Spleen (tissue), 11 donors: ENCODE results near the gene FHIP1A. TPM values are rescaled to one million over a fixed set of nuclear protein-coding genes. Genes with fewer than 3 reads are reported as not detected.

Experiments used
- DNase-seq: peaks from one replicate; pipeline ENCODE4 v3.0.0-alpha.2; 2020
- H3K27ac ChIP-seq, 8 donors: fragments of 200-600 bp; sonication (generic) in 7 of 8; 1 replicate in 4 of 8; 2 replicates in 4 of 8; pipeline versions ENCODE4 v1.5.0 to v1.8.0; 2016 to 2021; ENCODE audit warnings: inconsistent platforms in 4 of 8, mild to moderate bottlenecking in 4 of 8, moderate library complexity in 1 of 8
- H3K27me3 ChIP-seq, 7 donors: fragments of 200-600 bp; sonication (generic) in 6 of 7; replicated peaks in 1 of 7; 1 replicate in 4 of 7; 2 replicates in 3 of 7; pipeline versions ENCODE4 v1.5.0 to v1.8.0; 2016 to 2021; ENCODE audit warnings: inconsistent platforms in 3 of 7, mild to moderate bottlenecking in 1 of 7
- H3K36me3 ChIP-seq, 6 donors: fragments of 200-600 bp; sonication (generic) in 5 of 6; 1 replicate in 4 of 6; 2 replicates in 2 of 6; pipeline versions ENCODE4 v1.5.0 to v1.8.0; 2016 to 2021; ENCODE audit warnings: inconsistent platforms in 2 of 6
- H3K4me1 ChIP-seq, 6 donors: fragments of 200-600 bp; sonication (generic) in 5 of 6; 1 replicate in 3 of 6; 2 replicates in 3 of 6; pipeline versions ENCODE4 v1.5.0 to v1.8.0; 2016 to 2021; ENCODE audit warnings: inconsistent platforms in 3 of 6
- H3K4me3 ChIP-seq, 8 donors: fragments of 200-600 bp; sonication (generic) in 7 of 8; 1 replicate in 4 of 8; 2 replicates in 4 of 8; pipeline versions ENCODE4 v1.5.0 to v1.8.0; 2016 to 2021; ENCODE audit warnings: inconsistent platforms in 4 of 8, mild to moderate bottlenecking in 4 of 8, moderate library complexity in 2 of 8
- H3K9me3 ChIP-seq, 8 donors: fragments of 200-600 bp; sonication (generic) in 7 of 8; 1 replicate in 4 of 8; 2 replicates in 4 of 8; pipeline versions ENCODE4 v1.5.0 to v1.8.0; 2016 to 2021; ENCODE audit warnings: inconsistent platforms in 4 of 8
- POLR2A ChIP-seq, 3 donors: fragments of 450-650 bp; IDR thresholded peaks; one replicate each; pipeline ENCODE4 v1.5.1; 2017; ENCODE audit warnings: antibody characterized with exemption in 3 of 3, mild to moderate bottlenecking in 1 of 3
- POLR2AphosphoS5 ChIP-seq, 3 donors: sonication (generic); formaldehyde crosslinking; IDR thresholded peaks; one replicate each; pipeline ENCODE4 v1.5.1; 2017; ENCODE audit warnings: antibody characterized with exemption in 3 of 3
- WGBS, 5 donors: extraction: QIAGEN DNeasy Blood & Tissue Kit in 3 of 5; methylation state at CpG; one replicate each; pipeline versions ENCODE4 v1.1.5 to v1.1.7; 2013 to 2018; 5-methylcytosine and 5-hydroxymethylcytosine counted together
- intact Hi-C: fragments of 100-400 bp; cut with DNase I; formaldehyde crosslinking; loops from one replicate; pipeline ENCODE4 v1.15.0; 2023; ENCODE audit warnings: low total_unique reads
- polyA plus RNA-seq, 3 donors: library from polyadenylated mRNA; stranded (reverse); fragments of 200-250 nt; gene quantifications; one replicate each; pipeline ENCODE4 v1.2.1, GENCODE V29; 2013
- total RNA-seq, 7 donors: library from RNA; depleted of rRNA in 3 of 7; stranded (reverse); fragments of >200 nt in 3 of 7; fragmentation: NEBNext Ultra II Directional in 4 of 7; extraction: Animal tissue kit (Norgen Biotek cat#: 25700) in 4 of 7; gene quantifications; one replicate each; pipeline versions ENCODE4 v1.1.0 to v1.2.1, GENCODE V29; 2016 to 2021
- TF ChIP-seq, protein P1 (sequence below), 11 experiments: fragments of 200-600 bp in 7 of 11; fragments of 450-650 bp in 4 of 11; sonication (generic) in 4 of 11; IDR thresholded peaks in 8 of 11; conservative IDR thresholded peaks in 3 of 11; 1 replicate in 7 of 11; 2 replicates in 4 of 11; pipeline versions ENCODE4 v1.4.0 to v1.8.0; 2016 to 2021; ENCODE audit warnings: antibody characterized with exemption in 11 of 11, inconsistent platforms in 4 of 11, mild to moderate bottlenecking in 1 of 11
- donor health status: healthy with polysubstance abuse.
- donor health status: DM: no; HTN: no; CAD: no; lungs with moderate emphysema.
- donor health status: DM: no; HTN: no; CAD: no.
- donor health status: Bipolar disorder and iron deficiency.
- donor health status: healthy.
- donor health status: DM: no; HTN: no; CAD: no.
- donor health status: DM: yes; HTN: yes; CAD: no.

Gene FHIP1A
- total and polyA plus RNA-seq, 10 donors: 0.07 to 4.8 (median 1.9) TPM; not detected in 1

DNA sequence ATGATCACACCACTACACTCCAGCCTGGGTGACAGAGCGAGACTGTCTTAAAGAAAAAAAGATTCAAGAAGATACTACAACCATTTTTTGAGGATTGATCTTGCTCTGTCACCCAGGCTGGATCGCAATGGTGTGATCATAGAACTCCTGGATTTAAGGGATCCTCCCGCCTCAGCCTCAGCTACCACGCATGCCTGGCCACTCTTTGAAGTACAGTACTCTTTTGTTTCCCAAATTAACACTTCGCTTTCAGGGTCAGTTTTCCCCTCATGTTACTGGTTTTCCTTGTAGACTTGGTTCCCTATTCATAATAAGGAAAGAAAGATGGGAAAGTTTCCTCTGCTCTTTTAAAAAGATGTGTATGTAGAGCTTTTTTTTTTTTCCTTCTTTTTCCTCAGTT, 34.3 kb downstream of the FHIP1A start:
- intact Hi-C loops: no loop called here
- no peaks in the 10 kb centered on the region for H3K9me3 ChIP-seq
- H3K4me3 ChIP-seq: no peak overlapping the region
- no peaks in the 10 kb centered on the region for H3K4me1 ChIP-seq
- H3K27ac ChIP-seq: no peak overlapping the region
- no peak for TF ChIP-seq POLR2AphosphoS5 (IDR thresholded peaks at IDR 0.05)
- no peak for TF ChIP-seq POLR2A (IDR thresholded peaks at IDR 0.05)
- TF ChIP-seq, protein P1, sequence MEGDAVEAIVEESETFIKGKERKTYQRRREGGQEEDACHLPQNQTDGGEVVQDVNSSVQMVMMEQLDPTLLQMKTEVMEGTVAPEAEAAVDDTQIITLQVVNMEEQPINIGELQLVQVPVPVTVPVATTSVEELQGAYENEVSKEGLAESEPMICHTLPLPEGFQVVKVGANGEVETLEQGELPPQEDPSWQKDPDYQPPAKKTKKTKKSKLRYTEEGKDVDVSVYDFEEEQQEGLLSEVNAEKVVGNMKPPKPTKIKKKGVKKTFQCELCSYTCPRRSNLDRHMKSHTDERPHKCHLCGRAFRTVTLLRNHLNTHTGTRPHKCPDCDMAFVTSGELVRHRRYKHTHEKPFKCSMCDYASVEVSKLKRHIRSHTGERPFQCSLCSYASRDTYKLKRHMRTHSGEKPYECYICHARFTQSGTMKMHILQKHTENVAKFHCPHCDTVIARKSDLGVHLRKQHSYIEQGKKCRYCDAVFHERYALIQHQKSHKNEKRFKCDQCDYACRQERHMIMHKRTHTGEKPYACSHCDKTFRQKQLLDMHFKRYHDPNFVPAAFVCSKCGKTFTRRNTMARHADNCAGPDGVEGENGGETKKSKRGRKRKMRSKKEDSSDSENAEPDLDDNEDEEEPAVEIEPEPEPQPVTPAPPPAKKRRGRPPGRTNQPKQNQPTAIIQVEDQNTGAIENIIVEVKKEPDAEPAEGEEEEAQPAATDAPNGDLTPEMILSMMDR (IDR thresholded peaks at IDR 0.05 in 8 of 11, conservative IDR thresholded peaks at IDR 0.05 in 3 of 11): no peak
- WGBS, 5 donors: 74 to 86% (median 78%) methylated on average over 5 of the region's 5 CpGs
- H3K27me3 ChIP-seq: peaks cover 0 to 7% (median 0%) of the 10 kb centered on the region in 7 donors
- H3K36me3 ChIP-seq: no peaks in the 10 kb centered on the region
- no peak for DNase-seq

DNA sequence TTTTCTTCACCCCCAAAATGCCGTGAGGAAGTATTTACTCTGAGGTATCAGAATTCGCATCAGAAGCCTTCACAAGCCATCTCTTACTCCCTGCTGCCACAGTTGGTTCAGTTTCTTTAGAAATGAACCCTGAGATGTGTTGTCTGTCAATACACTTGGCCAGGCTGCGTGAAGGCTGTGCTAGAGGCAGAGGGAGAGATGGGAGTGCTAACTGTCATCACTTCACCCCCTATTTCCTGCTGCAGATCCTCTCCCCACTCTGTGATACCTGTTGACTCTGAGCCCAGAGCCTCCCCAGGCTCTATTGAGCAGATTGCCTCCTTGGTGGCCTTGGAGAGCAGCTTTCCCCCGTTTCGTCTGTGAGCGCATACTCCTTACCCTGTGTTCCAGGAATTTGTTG, 34.8 kb downstream of the FHIP1A start:
- TF ChIP-seq POLR2AphosphoS5 (IDR thresholded peaks at IDR 0.05): no peak
- intact Hi-C loops: no loop called here
- Histone ChIP-seq H3K27me3 (peaks cover 0 to 7% (median 0%) of the 10 kb centered on the region in 7 donors), H3K27ac (no peak overlapping the region), H3K36me3 (no peaks in the 10 kb centered on the region), H3K4me3 (no peak overlapping the region), H3K9me3 (no peaks in the 10 kb centered on the region), H3K4me1 (no peaks in the 10 kb centered on the region)
- WGBS, 5 donors: 80 to 88% (median 84%) methylated on average over 6 of the region's 6 CpGs
- DNase-seq: no peak

DNA sequence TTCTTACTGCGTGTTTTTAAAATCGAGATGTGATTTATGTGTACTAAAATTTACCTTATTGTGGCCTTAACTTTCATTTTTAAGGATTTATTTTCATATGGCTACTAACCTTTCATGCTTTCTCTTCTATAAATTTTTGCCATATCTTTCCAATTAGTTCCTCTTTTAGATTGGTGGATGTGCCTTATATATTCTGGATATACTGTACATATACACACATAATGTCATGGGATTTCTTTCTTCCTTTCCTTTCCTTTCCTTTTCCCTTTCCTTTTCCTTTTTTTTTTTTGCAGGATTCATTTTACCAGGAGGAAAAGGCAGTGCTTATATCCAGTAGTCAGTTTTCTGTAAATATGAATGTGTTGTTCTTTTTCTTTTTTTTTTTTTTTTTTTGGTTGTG, 37.2 kb downstream of the FHIP1A start:
- H3K27me3 ChIP-seq: peaks cover 0 to 7% (median 0%) of the 10 kb centered on the region in 7 donors
- WGBS, 5 donors: 87 to 98% (median 95%) methylated on average over 2 of the region's 2 CpGs
- DNase-seq: no peak
- H3K27ac ChIP-seq: no peak overlapping the region
- H3K36me3 ChIP-seq: no peaks in the 10 kb centered on the region
- H3K9me3 ChIP-seq: no peaks in the 10 kb centered on the region
- no peak overlapping the region for H3K4me3 ChIP-seq
- no peaks in the 10 kb centered on the region for H3K4me1 ChIP-seq
- intact Hi-C loops: no loop called here
- TF ChIP-seq POLR2A (IDR thresholded peaks at IDR 0.05) (no peak), POLR2AphosphoS5 (IDR thresholded peaks at IDR 0.05) (no peak)
- TF ChIP-seq, protein P1 (IDR thresholded peaks at IDR 0.05 in 8 of 11, conservative IDR thresholded peaks at IDR 0.05 in 3 of 11): no peak

DNA sequence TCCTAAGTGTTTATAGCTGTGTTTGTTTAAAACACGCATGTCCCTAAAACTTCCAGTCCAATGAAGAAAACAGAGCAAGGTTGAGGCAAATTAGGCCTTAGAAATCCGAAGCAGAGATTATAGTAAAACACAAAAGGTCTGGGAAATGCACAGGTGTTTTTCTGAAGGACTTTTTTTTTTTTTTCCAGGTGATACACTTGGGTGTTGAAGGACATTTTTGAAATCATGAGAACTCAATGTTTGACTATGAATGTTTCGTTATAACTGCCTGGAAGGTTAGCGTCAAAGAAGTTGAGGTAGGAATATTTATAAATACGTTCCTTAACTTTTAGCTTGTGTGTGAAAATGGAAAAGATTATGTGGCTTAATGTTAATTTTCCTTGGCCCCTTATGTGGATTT, 45.5 kb downstream of the FHIP1A start:
- Histone ChIP-seq H3K9me3 (no peaks in the 10 kb centered on the region), H3K27me3 (no peaks in the 10 kb centered on the region), H3K4me1 (no peaks in the 10 kb centered on the region), H3K27ac (no peak overlapping the region), H3K36me3 (no peaks in the 10 kb centered on the region), H3K4me3 (no peak overlapping the region)
- 84 to 95% (median 89%) methylated on average over 5 of the region's 5 CpGs for WGBS, 5 donors
- no peak for TF ChIP-seq POLR2A (IDR thresholded peaks at IDR 0.05)
- TF ChIP-seq, protein P1 (IDR thresholded peaks at IDR 0.05 in 8 of 11, conservative IDR thresholded peaks at IDR 0.05 in 3 of 11): no peak
- no peak for TF ChIP-seq POLR2AphosphoS5 (IDR thresholded peaks at IDR 0.05)
- intact Hi-C loops: no loop called here
- DNase-seq: no peak

DNA sequence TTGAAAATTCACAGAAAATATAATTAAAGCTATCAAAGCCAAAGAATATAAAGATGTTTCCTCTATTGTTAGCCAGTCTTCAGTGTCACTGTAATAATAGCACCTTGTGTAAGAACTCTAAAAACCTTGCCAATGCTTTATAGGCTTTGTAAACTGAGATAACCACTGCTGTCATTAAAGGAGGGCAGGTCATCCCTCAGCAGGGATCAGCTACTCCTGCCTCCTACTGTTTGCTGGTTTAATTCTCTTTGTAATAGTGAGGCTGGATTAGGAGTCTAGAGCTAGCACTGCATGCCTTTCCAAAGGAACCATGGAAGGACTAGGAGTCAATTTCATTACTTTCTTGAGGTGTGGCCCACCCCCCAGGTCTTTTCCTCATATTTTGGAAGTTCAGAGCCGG, 46.2 kb downstream of the FHIP1A start:
- H3K4me3 ChIP-seq: no peak overlapping the region

More for the DNA sequence above, 46.2 kb downstream of the FHIP1A start:
- H3K4me1 ChIP-seq: no peaks in the 10 kb centered on the region
- H3K36me3 ChIP-seq: no peaks in the 10 kb centered on the region
- H3K27ac ChIP-seq: no peak overlapping the region
- TF ChIP-seq POLR2AphosphoS5 (IDR thresholded peaks at IDR 0.05): no peak
- TF ChIP-seq POLR2A (IDR thresholded peaks at IDR 0.05): no peak
- TF ChIP-seq, protein P1 (IDR thresholded peaks at IDR 0.05 in 8 of 11, conservative IDR thresholded peaks at IDR 0.05 in 3 of 11): no peak
- 65 to 88% (median 86%) methylated on average over 1 of the region's 1 CpG for WGBS, 5 donors
- no peaks in the 10 kb centered on the region for H3K27me3 ChIP-seq
- intact Hi-C loops: no loop called here
- no peak for DNase-seq
- no peaks in the 10 kb centered on the region for H3K9me3 ChIP-seq
